ENCODE results near the gene LCE7A.

LCE7A gene, protein sequence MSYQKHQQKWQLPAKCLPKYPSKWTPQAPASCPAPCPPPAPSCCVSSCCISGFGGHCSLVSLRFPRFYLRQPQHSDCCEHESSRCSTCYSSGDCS

DNA sequence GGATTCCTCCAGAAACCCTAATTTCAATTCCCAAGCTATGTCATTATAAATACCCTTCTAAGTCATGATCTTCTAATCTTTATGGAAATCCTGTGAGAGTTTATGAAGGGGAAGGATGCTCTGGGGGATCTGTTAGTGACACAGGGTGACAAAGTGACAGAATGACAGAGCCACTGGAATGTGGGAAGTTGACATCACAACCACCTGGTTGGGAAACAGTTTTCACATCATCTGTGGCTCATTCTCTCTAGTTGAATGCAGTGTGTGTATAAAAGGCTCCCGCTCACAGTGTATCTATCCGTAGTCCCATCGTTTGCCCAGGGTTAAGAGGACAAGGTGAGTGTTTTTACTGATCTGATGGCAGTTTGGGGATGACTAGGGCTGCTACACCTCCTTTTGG lies at the start of gene LCE7A:
TSS of gene LCE7A (plus strand) at position 301 of the 400 bp plus-strand sequence. CDS start 702 bp downstream, outside the sequence.
- DNase-seq (ENCODE audit: low read depth in 3 of 3): no peak

DNA sequence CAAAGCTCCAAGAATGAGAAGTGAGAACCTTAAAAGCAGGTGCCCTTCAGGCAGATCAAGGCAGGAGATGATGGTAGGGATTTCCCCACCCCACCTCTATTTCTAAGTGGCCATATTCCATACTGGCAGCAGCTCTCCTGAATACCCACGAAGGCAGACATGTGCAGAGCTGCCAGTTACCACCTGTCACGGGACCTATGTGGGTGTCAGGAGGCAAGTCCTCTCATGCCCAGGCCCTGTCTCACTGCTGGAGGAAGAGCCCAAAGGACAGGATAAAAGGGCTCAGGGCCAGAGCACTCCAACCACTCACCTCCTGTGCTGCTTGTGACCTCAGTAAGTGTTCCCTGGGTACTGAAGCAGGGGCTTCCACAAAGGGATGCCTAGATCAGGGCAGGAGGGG lies 48.7 kb upstream of the LCE7A start:
- DNase-seq (ENCODE audit: low read depth in 3 of 3): no peak

DNA sequence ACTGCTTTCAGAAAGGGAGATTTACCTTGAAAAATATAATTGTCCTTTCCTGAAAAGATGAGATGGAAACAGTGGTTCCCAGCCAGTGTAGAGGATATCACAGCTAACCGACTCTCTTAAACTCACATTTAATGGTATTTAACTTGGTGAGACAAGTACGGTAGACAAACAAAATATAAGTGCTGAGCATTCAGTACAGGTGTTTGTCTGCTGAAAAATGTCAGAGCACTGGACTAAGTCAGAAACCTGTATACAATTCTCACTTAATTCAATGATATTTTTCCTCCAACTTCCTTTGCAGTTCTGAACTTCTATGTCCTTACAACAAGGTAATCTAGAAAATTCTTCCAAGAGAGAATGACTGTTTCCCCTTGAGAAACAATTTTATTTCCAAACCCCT lies 48.1 kb upstream of the LCE7A start, which contains the start of gene LCE1B:
TSS of gene LCE1B (plus strand) at position 301 of the 400 bp plus-strand sequence. CDS start 476 bp downstream, outside the sequence.
- DNase-seq (ENCODE audit: low read depth in 3 of 3): no peak

DNA sequence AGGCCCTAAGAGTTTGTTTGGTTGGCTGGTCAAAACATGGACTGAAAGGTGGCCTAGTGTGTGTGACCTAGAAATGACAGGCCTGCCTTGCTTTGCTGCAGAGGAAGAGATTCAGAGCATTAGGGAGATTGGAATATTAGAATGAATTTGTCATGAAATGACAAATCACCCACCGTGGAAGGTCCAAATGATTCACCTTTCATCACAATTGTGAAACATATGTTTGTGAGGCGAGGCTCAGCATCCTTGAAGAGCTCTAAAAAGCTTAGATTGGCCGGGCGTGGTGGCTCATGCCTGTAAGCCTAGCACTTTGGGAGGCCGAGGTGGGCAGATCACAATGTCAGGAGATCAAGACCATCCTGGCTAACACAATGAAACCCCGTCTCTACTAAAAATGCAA lies 42.5 kb upstream of the LCE7A start:
- no peak for DNase-seq (ENCODE audit: low read depth in 3 of 3)

DNA sequence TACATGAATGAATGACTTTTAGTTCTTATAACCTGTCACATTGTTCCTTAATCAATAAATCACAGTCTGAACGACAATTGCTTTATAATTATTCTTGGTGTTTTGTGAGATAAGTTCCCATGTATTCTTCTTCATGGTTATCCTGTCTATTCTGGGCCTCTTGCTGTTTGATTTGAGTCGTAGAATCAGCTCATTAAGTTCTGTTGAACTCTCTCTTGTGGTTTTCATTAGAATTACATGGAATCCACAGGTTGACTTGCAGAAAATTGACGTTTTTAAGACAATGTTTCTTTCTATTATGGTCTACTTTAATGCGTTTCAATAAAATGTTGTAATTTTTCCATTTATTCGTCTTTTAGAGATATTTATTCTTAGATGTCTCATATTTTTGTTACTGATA lies 36.5 kb upstream of the LCE7A start:
- no peak for DNase-seq (ENCODE audit: low read depth in 3 of 3)

DNA sequence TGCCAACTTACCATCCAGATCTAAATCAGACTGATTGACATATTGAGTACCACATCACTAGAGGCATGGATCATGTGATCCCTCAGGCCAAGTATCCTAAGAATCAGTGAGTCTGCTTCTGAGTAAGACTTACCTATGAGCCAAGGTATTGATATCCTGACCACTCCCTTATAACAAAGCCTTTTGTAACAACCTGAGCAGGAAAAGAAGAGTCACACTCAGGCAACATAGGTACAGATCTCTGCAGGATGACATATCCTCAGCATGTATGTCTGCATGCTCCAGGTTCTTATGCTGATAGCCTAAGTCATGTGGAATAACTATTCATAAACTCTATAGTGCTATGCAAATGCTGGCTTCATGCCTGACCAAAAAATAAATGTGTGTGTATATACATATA lies 34.8 kb upstream of the LCE7A start:
- no peak for DNase-seq (ENCODE audit: low read depth in 3 of 3)

DNA sequence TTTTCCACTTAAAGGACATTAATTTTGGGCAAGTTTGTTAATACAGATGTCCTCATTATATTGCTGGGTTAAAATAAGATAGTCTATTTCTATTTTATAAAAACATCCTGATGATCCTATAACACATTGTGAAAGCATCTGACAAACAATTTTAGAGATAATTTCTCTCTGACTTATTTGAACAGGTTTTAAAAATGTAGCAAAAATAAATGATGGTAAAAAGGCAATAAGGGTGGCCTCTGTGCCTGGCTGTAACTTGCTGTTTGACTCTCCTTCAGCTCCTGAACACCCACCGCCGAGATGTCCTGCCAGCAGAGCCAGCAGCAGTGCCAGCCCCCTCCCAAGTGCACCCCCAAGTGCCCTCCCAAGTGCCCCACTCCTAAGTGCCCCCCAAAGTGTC lies 32.6 kb upstream of the LCE7A start, which contains the start of gene LCE1A:
TSS of gene LCE1A (plus strand) at position 301 of the 400 bp plus-strand sequence. CDS start at position 301, 0 bp downstream.
- DNase-seq (ENCODE audit: low read depth in 3 of 3): no peak

DNA sequence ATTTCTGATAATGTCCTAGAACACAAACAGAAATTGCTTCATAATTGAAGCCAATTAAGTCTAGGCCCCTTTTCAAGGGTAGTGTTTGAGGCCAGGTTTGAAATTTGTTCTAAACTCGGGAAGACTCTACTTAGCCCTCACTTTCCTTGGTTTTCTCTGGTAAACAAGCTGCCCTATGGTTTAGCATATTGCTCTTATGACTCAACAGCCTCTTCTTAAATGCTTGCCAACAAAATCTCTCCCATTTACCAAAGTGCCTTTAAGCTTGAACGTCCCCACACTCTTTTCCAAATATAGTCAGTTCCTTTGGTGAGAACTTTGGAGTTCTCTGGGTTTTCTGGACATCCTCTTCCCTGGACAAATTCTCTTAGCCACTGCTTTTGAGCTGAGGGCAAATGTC lies 22.9 kb upstream of the LCE7A start:
- no peak for DNase-seq (ENCODE audit: low read depth in 3 of 3)

DNA sequence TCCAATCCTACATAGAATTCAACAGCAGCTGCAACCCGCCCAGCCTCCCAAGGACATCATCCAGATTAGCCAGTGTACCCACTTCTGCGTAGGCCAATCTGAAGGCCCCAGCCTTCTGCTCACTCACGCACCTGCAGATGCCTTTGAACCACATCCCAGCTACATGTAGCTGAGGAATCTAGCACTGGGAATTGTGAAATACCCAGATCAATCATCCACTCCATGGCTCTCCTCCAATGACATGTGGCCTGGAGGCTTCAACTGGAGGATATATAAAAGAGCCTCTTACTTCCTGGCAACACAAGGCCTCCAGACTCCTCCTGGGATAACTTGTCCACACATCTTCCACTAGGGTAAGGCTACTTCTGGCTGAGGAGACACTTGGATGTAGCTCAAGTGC lies 17.2 kb upstream of the LCE7A start, which contains the start of gene LCE6A:
TSS of gene LCE6A (plus strand) at position 301 of the 400 bp plus-strand sequence. CDS start 665 bp downstream, outside the sequence.
- DNase-seq (ENCODE audit: low read depth in 3 of 3): no peak

DNA sequence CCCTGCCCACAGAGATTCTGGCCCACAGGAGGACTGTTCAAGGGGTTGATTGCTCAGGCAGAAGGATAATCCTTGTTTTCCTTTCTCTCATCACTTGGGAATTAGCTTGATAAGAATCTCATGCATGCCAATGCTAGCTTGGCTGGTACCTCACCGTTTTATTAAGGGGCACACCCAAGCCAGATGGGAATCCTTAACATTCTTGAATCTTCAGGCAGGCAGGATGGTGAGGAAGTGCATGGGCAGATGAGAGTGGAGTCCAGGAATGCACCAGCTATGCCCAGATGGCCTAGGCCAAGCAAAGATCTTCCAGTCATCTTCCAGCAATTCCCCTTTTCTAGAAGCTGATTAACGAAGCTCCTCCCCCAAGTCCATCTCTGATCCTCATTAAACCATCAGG lies 4.1 kb upstream of the LCE7A start:
- DNase-seq (ENCODE audit: low read depth in 3 of 3): no peak

DNA sequence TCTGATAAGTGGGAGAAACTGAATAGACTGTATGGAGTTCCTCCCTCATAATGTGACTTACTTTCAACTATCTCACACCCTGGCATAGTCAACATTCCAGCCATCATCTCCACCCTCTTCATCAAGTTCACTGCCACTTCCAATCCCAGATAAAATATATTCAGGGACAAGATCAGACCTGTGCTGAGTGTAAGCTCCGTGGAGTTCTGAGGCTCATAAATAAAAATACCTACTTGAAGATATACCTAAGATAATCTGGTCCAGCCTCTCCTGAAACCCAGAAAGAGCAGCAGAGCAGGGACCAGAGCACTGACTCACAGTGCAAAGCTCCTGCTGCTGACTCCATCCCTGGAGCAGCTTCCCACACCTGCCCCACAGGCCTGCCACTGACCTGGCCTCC lies 1.7 kb upstream of the LCE7A start:
- no peak for DNase-seq (ENCODE audit: low read depth in 3 of 3)

DNA sequence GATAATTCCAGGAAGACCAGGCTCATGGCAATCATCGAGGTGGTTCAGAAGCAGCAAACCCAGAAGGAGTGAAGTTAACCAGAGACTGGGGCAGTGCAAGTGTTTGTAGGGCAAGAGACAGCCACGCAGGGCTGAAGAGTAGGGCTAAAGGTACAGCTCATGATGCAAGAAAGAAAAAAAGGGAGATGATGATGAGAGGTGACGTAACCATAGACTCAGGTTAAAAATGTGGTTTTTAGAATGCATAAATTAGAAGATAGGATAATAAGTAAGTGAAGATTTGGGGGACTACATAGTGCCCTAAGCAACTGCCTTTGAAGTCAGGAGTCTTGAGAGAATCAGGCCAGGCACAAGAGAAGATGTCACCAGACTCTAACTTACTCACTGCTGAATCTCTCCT lies 333 bp downstream of the LCE7A start:
- DNase-seq (ENCODE audit: low read depth in 3 of 3): no peak

DNA sequence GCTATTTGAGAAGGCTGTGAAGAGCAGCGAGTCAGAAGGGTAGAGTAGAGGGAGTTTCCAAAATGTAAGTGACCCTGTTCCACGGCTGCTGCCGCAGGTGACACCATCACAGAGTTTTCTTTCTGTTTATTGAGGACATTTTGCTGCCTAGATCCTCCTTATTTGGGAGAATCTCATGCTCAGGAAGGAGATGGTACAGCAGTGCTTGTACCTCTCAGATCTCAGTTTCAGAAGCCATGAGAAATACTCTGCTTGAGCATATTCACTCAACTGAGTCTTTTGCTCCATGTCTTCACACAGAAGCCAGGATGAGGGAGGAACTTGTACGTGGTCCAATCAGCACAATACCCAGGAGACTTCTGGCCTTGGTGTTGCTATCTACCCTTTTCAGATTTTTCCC lies 1.6 kb downstream of the LCE7A start:
- no peak for DNase-seq (ENCODE audit: low read depth in 3 of 3)

DNA sequence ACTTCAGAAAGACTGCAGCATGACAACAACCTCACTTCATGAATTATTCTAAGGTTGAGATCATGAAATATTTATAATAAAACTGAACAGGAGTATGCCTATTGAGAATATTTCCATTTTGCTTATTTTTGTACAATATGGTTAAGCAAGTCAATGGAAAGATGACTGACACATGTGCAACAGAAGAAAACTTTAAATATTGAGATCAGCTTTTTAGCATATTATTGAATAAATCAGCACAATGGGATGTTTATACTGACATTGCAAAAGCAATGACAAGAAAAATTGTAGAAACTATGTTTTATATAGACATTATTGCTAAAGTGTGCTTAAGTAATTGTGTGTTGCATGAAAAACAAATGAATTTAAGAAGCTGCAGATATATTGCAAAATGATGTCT lies 4.6 kb downstream of the LCE7A start:
- DNase-seq (ENCODE audit: low read depth in 3 of 3): no peak

DNA sequence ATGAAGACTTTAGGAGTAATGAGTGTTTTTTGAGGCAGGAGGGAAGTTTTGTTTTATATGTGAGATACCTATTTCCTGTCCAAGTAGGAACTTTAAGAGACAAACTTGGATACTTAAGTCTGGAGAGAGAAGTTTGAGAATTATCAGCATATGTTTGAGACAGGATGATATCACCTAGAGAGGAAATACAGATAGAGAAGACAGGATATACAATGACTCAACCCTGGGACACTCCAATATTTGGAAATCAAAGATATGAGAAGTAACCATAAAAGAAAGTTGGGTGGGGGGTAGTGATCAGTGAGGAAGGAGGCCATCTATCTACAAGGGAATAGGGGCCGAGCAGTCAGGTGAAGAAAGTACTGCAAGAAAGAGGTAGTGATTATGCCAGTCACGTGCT lies 6.5 kb downstream of the LCE7A start:
- DNase-seq (ENCODE audit: low read depth in 3 of 3): no peak

DNA sequence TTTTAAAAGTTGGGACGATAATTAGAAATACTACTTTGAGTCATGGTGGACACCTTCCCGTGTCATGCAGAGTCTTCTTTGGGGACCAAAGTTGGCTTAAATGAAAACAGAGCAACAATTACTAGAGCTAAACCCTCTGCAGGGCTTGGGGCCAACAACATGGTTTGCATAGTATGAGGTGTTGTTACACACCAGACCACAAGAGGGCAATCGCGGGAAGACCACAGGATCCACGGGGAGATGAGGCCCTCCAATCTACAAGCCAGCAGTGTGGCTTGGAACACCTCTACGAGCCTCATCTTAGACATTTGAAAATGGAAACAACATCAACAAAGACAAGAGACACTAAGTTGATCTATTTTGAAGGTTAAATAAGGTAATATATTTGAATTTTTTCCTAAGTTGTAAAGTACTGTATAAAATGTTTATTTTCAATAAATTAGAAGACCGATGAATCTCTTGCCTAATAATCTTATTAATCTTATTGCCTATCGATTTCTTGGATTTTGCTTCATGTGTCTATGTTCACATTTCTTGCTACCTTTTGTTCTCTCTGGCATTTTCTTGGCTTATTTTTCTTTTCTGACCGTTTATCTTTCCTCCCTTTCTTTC lies 10.1 kb downstream of the LCE7A start:
- peak; percentile 30 to 47 (median 31) for DNase-seq (ENCODE audit: low read depth in 3 of 3)

DNA sequence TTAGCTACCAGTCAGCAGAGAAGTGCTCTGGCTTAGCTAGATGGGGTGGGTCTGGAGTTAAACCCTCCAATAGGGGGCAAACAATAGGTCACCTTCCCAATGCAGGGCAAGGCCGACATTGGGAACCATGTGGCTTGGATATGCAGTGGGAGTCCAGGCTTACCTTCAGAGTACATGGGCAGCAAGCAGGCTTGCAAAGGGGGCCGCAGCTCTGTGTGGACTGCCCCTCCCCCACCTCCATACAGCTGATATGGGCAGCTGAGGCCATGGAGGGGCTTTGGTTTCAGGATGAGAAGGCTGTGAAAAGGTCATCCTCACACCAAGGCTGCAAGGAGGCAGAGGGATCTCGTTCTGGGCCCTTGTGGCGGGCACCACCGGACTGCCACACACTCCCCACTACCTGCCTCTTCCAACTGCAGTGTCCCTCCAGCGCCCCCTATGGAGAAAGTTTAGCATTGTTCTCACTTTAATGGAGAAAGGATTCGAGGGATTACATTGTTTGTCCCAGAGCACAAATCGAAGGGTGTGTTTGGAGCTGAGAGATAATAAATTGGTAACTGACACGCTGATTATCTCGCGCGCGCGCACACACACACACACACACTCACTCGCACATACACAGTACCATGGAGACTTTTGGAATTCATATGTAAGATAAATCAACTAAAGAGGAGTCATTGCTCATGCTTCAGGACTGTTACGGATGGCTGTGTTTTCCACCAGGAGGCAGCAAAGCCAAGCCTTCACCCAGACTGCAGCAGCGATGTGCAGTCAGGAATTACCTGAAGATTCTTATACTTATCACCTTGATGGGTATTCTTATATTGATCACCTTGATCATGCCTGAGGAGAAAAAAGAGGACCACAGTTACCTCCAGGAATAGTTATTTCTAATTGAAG lies 11.3 kb downstream of the LCE7A start:
- DNase-seq (ENCODE audit: low read depth in 3 of 3): no peak

DNA sequence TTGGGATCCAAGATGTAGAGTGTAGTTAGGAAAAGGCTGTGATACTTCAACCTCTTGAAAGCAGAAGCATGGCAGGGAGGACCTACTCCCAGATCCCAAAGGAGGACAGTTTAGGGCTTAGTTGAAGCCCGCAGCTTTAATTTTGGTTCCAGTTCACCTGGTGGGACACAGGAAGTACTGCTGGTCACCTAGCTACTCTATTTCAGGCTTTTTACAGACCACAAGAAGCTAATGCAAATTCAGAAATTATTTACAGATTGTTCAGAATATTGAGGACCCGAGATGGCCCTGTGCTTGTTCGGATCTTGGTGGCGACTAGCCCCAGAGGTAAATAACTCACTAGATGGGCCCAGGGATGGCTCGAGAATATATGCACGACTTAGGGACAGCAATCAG lies 11.9 kb downstream of the LCE7A start:
- DNase-seq (ENCODE audit: low read depth in 3 of 3): no peak

DNA sequence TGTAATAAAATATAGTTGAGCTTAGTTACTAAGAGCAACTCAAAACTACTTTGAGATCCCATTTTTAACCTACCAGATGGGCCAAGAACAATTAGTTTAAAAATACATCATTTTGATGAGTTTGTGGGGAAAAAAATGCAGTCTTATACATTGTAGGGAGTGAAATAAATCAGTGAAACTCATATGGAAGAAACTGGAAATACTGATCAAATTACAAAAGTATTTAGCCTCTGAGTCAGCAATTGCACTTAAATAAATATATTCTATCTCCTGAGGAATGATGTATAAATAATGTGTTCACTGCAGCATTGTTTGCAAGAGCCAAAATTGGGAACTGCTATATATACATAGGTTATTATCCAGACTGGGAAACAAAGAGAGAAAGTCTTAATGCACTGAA lies 13.7 kb downstream of the LCE7A start:
- no peak for DNase-seq (ENCODE audit: low read depth in 3 of 3)

DNA sequence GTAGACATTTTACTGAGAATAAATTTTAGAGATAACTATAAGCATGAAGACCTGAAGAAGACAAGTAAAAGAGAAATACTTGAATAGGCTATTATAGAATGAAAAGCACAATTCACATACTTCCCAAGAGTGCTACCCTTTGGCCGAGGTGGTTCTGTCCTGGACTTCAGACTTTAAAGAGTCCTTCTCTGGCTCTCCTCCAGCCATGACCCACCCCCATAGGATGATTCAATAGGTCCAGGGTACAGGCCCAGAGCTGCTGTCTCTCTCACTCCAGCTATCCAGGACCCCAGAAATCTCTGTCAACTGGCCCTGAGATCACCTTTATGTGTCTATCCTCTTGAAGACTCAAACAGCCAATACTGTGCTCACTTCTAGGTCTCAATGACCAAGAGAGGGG lies 17.0 kb downstream of the LCE7A start:
- no peak for DNase-seq (ENCODE audit: low read depth in 3 of 3)

DNA sequence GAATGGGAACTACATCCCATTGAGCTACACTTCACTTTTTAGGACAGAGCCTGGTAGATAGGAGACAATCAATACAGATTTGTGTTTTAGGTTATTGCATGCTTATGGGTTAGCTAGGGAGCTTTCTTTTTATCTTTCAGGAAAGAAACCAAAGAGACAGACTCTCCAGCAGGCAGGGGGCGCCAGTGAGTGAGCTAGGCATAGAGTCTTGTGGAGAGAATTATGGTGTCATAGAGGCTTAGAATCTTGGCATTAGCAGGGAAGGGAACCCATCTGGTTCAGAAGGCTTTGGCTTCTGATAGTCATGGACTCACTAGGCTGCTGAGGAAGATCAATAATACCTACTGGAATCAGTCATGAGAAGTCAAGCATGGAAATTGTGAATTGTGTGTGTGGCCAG lies 18.2 kb downstream of the LCE7A start, which contains the start of gene SMCP:
TSS of gene SMCP (plus strand) at position 281 of the 400 bp plus-strand sequence. CDS start 6,101 bp downstream, outside the sequence.
- peak in 1 of 3 experiments; percentile 17 for DNase-seq (ENCODE audit: low read depth in 3 of 3)

DNA sequence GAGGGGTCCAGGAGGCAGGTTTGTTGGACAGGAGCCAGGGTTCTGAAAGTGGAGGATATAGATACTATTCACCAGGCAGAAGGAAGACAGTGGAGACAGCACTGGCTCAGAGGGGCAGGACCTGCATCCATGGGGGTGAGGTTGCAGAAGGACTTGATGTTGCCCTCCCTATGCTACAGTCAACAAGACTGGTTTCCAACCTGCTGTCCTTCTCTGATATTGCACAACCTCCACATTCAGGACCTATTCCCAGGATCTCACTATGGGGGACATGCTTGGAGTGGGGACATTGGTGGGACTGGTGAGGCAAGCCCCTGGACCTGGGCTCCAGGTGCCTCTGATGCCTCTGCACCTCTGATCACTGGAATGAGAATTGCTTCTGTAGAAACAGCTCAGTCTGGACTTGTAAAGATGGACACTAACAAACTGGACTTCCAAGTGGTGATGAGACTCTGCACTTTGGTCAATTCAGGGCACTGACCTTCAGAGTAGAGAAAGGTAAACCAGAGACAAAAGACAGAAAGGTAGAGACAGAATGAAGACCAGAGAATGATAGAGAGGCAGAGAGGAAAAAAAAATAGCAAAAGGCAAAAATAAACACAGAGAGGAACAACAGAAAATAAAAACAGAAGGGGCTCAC lies 19.9 kb downstream of the LCE7A start:
- no peak for DNase-seq (ENCODE audit: low read depth in 3 of 3)
